Right ventricle myocardium inferior (tissue), 1 donor: ENCODE data around the gene PI4KA. TPM values are rescaled to one million over a fixed set of nuclear protein-coding genes. Genes with fewer than 3 reads are reported as not detected.
"Not testable (repeated sequence)": the region's sequence is repeated elsewhere in the genome, so short reads cannot be mapped to it uniquely, and the experiment has no call there.

ENCODE experiments used
- ATAC-seq: fragments of 200-7000 bp; cut with Tn5 transposase; one replicate; pipeline ENCODE4 v1.9.1; 2020; ENCODE audit warnings: mild to moderate bottlenecking, moderate library complexity
- DNase-seq: peaks from one replicate; pipeline ENCODE4 v3.0.0; 2021; ENCODE audit errors: missing footprints
- intact Hi-C: fragments of 100-400 bp; cut with DNase I; formaldehyde crosslinking; loops from one replicate; pipeline ENCODE4 v1.11.0; 2022
- total RNA-seq: library from RNA; stranded (reverse); fragmentation: NEBNext Ultra II Directional; extraction: Animal tissue kit (Norgen Biotek cat#: 25700); gene quantifications from one replicate; pipeline ENCODE4 v1.2.1, GENCODE V29; 2021
- donor health status: DM: no; HTN: yes; CAD: no; lungs with severe emphysema.

PI4KA gene
- total RNA-seq, 1 donor from 2014 or later = 46.0 TPM

DNA sequence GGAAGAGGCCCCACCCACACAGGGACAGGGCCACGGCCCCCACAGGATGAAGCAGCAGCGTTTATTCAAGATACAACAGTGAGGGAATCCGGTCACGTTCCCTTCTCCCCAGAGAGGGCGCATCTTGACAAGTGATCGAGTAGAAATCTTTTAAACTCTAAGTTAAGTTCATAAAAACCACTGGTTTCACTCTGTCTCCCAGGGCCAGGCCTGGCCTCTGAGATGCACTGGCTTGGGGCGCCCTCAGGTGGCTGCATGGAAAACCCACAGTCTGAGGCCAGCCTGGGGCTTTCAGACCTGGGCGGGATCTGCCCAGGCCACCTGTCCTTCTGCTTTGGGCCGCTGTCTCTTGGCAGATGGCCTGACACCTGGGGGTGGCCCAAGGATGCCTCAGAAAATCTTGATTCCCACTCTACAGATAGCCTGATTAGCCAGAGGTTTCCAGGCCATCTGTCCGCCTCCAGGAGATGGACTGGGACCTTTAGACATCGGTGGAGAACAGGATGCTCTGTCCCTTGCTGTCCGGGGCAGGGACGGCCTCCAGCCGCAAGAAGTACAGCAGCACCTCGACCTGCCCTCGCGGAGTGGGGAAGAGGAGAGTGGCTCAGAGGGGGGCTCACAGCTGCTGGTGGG is 161.0 kb downstream of the PI4KA start:
- intact Hi-C loops = loop anchor here (5.0 kb wide), 2 partner anchors 130 to 200 kb away; partner anchors contain the start of gene KLHL22

DNA sequence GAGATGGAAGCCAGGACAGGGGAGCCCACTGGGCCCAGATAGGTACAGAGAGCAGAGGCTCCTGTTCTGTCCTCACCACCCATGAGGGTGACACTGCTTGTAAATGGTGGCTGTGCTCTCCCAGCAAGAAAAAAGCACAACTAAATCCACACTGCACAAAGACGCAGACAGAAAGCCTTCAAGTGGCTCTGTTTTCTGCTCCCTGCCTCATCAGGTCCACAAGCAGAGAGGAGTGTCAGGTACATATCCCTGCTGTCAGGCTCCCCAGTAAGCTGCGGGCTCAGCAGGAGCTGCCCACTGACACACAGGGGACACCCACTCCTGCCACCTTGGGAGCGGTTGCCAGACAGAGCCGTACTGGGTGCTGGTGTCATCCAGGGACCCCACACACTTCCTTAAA is 162.6 kb downstream of the PI4KA start:
- not testable (repeated sequence) for DNase-seq, ATAC-seq
- intact Hi-C loops = loop anchor here (5.0 kb wide), 2 partner anchors 129 to 199 kb away; partner anchors contain the start of gene KLHL22

More for the DNA sequence above, 161.0 kb downstream of the PI4KA start:
- ATAC-seq = peak; percentile 72
- DNase-seq = peak; percentile 89

DNA sequence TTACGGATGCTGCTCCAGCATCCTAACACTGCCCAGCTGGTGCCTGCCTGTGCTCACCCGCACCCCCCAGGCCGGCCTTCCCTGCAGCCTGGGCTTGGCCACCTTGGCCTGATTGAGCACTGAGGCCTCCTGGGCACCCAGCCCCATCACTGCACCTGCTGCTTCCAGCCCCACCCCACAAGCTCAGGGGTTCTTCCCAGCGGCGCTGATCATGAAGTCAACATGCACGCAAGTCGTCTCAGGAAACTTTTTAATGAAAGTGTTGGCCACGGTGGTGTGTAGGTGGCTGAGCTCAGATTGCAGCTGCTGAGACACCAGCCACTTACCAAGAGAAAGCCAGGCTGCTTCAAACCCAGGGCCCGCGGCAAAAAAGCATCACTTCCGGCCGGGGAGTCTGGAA is 163.4 kb downstream of the PI4KA start:
- not testable (repeated sequence) for DNase-seq, ATAC-seq
- intact Hi-C loops = loop anchor here (5.0 kb wide), 2 partner anchors 128 to 198 kb away; partner anchors contain the start of gene KLHL22

DNA sequence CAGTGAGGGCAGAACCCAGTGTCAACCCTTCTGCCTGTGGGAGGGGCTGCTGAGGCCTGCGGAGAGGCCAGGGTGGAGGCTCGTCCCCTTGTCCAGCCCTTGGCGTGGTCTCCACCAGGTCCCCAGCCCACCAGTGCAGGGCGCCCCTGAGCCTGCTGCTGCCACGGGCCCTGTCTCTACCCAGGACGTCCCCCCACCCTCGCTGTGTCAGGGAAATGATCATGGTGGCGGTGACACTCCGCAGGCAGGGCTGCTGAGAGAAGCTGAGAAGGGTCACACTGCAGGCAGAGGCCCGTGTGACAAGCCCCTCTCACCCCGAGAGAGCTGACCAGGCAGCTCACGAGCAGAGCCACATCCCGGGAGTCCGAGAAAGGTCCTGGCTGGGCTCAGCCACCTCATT is 164.4 kb downstream of the PI4KA start:
- intact Hi-C loops, ATAC-seq, DNase-seq: not testable (repeated sequence)

DNA sequence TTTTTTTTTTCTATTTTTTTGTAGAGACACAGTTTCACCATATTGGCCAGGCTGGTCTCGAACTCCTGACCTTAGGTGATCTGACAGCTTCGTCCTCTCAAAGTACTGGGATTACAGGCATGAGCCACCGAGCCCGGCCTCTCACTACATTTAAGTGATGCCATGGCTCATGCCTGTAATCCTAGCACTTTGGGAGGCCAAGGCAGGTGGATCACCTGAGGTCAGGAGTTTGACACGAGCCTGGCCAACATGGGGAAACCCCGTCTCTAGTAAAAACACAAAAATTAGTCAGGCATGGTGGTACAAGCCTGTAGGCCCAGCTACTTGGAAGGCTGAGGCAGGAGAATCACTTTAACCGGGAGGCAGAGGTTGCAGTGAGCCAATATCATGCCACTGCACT is 165.7 kb downstream of the PI4KA start:
- ATAC-seq, intact Hi-C loops, DNase-seq: not testable (repeated sequence)

DNA sequence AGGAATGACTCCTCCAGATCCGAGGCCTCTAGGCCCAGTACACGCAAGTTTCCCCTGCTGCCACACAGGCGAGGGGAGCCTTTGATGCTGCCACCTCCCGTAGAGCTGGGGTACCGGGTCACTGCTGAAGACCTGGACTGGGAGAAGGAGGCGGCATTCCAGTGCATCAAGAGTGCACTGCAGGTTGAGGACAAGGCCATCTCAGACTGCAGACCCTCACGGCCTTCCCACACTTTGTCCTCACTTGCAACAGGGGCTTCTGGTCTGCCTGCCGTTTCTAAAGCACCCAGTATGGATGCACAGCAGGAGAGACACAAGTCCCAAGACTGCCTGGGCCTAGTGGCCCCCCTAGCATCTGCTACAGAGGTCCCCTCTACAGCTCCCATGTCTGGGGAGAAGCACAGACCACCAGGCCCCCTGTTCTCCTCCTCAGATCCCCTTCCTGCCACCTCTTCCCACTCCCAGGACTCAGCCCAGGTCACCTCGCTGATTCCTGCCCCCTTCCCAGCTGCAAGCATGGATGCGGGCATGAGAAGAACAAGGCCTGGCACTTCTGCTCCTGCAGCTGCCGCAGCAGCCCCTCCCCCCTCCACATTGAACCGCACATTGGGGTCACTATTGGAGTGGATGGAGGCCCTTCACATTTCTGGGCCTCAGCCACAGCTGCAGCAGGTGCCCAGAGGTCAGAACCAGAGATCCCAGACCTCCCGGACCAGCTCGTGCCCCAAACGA is 167.9 kb downstream of the PI4KA start:
- DNase-seq, ATAC-seq, intact Hi-C loops: not testable (repeated sequence)

DNA sequence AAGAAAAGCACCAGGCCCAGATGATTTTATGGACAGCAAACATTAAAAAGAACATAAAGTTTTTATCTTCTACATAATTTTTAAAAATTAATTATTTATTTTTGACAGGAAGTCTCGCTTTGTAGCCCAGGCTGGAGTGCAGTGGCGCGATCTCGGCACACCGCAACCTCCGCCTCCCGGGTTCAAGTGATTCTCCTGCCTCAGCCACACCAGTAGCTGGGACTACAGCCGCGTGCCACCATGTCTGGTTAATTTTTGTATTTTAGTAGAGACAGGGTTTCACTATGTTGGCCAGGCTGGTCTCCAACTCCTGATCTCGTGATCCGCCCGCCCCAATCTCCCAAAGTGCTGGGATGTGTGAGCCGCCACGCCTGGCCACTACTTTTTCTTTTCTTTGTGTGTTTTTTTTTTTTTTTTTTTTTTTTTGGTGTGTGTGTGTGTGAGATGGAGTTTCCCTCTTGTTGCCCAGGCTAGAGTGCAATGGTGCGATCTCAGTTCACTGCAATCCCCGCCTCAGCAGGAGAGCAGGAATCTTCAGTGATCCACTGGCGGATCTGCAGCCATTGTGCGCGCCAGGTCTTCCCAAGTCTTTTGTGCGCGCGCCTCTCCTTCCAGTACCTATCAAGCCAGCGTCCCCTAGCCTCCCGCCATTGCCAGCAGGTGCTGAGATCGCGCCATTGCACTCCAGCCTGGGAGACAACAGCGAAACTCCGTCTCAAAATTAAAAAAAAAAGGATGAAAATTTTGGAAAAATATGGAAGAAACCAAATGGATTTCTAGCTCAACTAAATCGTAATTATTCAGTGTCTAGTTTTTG is 171.0 kb downstream of the PI4KA start:
- ATAC-seq, intact Hi-C loops: not testable (repeated sequence)

DNA sequence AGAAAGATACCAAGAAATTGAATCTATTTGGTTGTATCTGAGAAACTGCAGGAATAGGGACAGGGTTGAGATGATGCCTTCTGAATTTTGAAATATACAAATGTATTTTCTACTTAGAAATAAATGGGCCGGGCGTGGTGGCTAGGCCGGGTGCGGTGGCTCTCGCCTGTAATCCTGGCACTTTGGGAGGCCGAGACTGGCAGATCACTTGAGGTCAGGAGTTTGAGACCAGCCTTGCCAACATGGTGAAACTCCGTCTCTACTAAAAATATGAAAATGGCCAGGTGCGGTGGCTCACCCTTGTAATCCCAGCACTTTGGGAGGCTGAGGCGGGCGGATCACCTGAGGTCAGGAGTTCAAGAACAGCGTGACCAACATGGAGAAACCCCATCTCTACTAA is 172.8 kb downstream of the PI4KA start:
- intact Hi-C loops, DNase-seq, ATAC-seq: not testable (repeated sequence)

More for the DNA sequence above, 171.0 kb downstream of the PI4KA start:
- DNase-seq = not testable (repeated sequence)

DNA sequence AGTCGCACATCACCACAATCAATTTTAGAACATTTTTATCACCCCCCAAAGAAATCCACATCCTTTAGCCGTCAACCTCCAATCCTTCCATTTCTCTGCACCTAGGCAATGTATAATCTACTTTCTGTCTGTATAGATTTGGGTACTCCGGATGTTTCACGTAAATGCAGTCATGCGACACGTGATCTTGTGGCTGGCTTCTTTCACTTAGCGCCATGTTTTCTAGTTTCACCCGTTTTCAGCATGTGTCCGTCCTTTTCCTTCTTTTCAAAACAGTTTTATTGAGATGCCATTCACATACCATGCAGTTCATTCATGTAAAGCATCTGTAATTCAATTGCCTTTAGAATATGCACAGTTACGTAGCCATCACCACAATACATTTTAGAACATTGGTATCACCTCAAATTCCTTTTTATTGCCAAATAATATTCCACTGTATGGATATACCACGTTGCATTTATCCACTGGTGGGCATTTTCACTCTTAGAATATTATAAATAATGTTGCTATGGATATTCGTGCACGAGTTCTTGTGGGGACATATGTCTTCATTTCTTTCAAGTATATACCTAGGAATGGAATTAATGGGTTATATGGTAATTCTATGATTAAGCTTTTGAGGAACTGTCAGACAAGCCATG is 179.7 kb downstream of the PI4KA start:
- ATAC-seq, intact Hi-C loops, DNase-seq: not testable (repeated sequence)

DNA sequence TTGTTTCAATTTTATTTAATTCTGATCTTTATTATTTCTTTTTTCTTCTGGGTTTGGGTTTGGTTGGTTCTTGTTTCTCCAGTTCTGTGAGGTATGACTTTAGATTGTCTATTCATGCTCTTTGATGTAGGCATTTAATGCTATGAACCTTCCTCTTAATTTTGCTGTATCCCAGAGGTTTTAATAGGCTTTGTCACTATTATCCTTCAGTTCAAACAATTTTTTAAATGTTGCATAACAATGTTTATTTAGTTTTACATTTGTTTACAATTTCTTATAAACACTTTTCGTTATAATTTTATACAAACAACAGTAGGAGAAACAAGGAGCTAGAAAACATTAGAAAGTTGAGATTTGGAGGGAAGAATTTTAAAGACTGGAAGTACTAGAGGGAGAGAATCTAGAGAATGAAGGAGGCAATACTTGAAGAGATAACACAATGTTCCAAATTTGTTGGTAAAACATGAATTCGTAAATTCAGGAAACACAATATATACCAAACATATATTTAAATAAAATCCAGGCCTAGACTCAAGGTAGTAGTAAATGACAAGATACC is 180.8 kb downstream of the PI4KA start:
- intact Hi-C loops = no loop called here
- ATAC-seq (no peak), DNase-seq (no peak)

DNA sequence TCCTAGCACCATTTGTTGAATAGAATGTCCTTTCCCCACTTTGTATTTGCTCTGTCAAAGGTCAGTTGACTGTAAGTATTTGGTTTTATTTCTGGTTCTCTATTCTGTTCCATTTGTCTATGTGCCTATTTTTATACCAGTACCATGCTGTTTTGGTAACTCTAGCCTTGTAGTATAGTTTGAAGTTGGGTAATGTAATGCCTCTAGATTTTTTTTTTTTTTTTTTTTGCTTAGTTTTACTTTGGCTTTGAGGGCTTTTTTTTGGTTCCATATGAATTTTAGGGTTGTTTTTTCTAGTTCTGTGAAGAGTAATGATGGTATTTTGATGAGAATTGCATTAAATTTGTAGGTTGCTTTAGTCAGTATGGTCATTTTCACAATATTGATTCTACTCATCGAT is 183.0 kb downstream of the PI4KA start:
- DNase-seq, intact Hi-C loops, ATAC-seq: not testable (repeated sequence)

DNA sequence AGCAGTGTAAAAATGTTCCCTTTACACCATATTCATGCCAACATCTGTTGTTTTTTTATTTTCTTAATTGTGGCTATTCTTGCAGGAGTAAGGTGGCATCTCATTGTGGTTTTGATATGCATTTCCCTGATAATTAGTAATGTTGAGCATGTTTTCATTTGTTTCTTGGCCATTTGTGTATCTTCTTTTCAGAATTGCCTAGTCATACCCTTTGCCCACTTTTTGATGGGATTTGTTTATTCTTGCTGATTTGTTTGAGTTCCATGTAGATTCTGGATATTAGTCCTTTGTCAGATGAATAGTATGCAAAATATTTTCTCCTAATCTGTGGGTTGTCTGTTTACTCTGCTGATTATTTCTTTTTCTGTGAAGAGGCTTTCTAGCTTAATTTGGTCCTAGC is 183.6 kb downstream of the PI4KA start:
- ATAC-seq (no peak), DNase-seq (no peak)
- intact Hi-C loops = no loop called here

DNA sequence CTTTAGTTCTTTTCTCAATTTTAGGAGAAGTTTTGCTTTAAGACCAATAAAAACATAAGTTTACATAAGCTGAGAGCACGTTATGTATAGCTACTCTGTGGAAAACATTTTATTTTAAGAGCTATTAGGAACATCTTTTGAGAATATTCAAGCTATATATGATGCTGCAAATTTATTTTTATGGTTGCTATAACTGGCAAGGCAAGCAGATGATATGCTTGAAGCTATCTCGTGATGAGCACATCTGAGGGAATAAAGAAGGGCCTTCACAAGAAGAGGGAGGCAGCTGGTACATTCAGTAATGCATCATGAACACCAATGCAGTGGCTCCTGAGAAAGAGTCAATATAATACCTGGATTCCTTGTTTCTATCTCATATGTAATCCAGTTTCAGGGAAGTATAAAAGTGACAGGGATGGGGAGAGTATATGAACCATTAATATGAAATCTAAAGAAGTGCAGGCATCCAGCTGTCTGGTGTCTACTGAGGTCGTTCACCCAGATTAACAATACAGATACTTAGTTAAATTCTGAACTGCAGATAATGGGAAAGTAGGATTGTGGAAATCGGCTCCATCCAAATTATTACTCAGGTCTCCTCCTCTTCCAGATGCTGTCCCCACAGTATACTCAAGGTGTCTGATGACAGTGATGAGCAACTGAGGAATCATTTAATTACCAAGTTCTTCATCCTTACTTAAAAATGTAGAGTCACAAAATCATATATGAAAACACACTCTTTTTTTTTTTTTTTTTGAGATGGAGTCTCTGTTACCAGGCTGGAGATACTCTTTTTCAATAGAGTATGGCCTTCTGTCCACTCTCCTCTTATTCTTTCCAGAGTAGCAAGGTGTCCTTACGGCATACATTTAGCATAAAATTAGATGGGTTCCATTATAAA is 185.1 kb downstream of the PI4KA start:
- intact Hi-C loops = no loop called here
- ATAC-seq = no peak
- DNase-seq = no peak

DNA sequence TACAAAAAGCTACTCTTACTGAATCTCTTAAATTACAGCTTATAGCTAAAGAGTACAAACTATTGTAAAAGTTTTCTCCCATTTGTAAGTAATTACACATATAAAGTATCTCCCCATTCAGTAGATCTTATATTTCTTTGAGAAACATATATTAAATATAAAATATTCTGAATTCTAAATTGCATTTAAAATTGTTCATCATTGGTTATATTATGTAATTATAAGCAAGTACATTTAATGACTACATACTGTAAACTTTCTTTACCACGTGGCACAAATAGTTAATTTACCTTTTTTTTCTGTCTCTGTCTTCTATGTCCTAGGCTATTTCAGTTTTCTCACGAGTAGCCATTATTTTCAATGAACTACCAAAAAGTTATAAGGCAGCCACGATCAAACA is 185.9 kb downstream of the PI4KA start:
- ATAC-seq = no peak
- DNase-seq = no peak
- intact Hi-C loops = no loop called here

DNA sequence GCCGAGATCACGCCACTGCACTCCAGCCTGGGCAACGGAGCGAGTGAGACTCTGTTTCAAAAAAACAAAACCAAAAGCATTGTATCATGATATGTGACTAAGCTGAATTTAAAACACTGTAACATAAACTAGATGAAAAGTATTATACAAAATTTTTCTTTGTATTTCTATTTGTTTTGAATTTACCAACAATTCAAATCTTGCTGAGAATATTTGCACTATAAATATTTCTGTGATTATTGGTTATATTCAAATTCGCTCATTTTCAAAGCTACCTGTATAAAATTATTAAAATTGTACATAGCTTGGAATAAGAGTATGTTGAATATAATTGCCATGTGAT is 186.6 kb downstream of the PI4KA start:
- ATAC-seq = no peak
- intact Hi-C loops = no loop called here

DNA sequence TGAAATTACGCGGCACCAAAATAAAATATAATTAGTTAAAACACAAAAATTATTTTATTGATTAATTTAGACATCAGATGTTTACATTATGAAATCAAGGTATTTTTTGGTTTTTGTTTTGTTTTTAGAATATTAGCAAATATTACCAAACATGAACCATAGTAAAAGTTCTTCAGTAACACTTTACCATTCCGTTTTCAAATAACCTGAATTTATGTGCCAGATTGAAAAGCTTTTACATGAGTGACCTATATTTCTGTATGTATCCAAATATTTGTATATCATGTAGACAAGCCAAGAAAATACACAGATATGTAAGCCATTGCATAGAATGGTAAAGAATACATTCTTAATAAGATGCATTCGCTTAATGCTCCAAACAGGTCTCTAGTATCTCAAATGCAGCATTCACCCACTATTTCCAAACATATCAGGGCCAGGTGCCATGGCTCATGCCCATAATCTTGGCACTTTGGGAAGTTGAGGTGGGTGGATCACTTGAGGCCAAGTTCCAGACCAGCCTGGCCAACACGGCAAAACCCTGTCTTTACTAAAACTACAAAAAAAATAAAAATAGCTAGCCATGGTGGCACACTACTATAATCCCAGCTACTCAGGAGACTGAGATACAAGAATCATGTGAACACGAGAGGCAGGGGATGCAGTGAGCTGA is 187.1 kb downstream of the PI4KA start:
- ATAC-seq (no peak), DNase-seq (no peak)
- intact Hi-C loops = no loop called here

More for the DNA sequence above, 186.6 kb downstream of the PI4KA start:
- DNase-seq = no peak
